ENCODE results near the gene MUC5B.

MUC5B gene

DNA sequence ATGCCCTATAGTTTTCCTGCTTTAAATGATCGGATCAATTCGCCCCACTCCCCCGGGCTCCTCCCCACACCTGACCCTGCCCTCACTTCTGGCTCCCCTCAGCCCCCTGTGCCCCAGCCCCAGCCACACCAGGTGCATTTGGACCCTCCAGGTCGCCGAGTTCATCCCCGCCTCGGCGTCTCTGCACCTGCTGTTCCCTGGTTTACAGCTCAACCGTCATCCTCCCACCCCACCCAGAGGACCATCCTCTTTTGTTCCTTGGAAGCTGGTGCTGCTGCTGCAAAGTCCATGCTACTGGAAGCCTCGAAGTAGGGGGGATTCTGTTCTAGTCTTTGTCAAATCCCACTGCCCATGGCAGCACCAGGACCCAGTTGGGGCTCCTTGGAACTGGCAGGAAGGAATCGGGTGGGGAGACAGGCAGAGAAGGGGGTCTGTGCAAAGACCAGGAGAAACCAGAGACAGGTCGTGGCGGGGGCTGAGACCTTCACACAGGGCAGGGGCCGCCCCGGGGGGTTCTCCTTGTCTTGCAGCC lies 4.5 kb upstream of the MUC5B start:
- H3K4me3 ChIP-seq (replicated peaks; ENCODE audit: low read depth, low read length), result no peak overlapping the region

DNA sequence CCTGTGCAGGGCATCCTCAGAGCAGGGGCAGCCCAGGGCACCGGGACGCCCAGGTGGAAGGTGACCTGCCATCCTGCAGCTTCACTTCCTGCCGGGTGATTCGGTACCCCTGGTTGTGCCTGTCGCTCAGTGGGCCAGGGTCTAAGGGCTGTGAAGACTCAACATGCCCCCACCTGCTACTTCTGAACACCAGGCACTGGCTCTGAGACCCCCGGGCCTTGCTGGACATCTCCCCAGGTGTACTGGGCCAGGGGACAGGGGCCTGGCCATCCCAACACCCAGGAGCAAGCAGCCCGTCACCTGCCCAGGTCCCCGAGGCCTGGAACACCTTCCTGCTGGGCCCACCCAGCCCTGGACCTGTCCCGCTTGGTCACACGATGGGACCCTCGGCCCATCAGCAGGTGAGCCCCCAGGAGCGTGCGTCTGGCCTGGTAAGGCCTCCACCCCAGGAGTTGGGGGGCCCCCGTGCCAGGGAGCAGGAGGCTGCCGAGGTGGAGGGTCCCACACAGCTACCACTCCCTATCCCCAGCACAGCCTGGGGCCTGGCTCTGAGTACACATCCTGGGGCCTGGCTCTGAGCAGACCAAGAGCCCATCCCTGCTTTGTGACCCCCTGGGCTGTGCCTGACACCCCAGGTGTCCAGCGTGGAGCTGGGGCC lies 3.9 kb upstream of the MUC5B start:
- TF ChIP-seq, protein P1, sequence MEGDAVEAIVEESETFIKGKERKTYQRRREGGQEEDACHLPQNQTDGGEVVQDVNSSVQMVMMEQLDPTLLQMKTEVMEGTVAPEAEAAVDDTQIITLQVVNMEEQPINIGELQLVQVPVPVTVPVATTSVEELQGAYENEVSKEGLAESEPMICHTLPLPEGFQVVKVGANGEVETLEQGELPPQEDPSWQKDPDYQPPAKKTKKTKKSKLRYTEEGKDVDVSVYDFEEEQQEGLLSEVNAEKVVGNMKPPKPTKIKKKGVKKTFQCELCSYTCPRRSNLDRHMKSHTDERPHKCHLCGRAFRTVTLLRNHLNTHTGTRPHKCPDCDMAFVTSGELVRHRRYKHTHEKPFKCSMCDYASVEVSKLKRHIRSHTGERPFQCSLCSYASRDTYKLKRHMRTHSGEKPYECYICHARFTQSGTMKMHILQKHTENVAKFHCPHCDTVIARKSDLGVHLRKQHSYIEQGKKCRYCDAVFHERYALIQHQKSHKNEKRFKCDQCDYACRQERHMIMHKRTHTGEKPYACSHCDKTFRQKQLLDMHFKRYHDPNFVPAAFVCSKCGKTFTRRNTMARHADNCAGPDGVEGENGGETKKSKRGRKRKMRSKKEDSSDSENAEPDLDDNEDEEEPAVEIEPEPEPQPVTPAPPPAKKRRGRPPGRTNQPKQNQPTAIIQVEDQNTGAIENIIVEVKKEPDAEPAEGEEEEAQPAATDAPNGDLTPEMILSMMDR (IDR thresholded peaks at IDR 0.05; ENCODE audit: low read length, missing control alignments), result no peak
- no peak for DNase-seq (ENCODE audit: low read depth)
- no peak overlapping the region for H3K4me3 ChIP-seq (replicated peaks; ENCODE audit: low read depth, low read length)

More for the DNA sequence above, 4.5 kb upstream of the MUC5B start:
- TF ChIP-seq, protein P1 (IDR thresholded peaks at IDR 0.05; ENCODE audit: low read length, missing control alignments), result no peak
- no peak for DNase-seq (ENCODE audit: low read depth)

DNA sequence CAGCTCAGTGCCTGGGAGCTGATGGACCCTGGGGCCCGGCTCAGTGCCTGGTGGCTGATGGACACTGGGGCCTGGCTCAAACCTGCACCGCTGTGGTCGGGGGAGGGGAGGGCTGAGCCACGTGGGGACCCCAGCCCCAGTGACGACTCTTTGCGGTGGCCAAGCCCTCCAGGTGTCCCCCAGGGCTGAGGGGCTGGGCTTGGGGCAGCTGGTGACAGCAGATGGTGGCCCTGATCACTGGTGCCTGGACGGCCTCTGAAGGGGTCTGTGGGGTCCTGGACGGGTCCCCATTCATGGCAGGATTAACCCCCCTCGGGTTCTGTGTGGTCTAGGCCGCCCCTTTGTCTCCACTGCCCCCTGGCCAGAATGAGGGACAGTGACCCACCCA lies 3.4 kb upstream of the MUC5B start:
- no peak overlapping the region for H3K4me3 ChIP-seq (replicated peaks; ENCODE audit: low read depth, low read length)
- TF ChIP-seq, protein P1 (IDR thresholded peaks at IDR 0.05; ENCODE audit: low read length, missing control alignments), result no peak
- DNase-seq (ENCODE audit: low read depth), result no peak

DNA sequence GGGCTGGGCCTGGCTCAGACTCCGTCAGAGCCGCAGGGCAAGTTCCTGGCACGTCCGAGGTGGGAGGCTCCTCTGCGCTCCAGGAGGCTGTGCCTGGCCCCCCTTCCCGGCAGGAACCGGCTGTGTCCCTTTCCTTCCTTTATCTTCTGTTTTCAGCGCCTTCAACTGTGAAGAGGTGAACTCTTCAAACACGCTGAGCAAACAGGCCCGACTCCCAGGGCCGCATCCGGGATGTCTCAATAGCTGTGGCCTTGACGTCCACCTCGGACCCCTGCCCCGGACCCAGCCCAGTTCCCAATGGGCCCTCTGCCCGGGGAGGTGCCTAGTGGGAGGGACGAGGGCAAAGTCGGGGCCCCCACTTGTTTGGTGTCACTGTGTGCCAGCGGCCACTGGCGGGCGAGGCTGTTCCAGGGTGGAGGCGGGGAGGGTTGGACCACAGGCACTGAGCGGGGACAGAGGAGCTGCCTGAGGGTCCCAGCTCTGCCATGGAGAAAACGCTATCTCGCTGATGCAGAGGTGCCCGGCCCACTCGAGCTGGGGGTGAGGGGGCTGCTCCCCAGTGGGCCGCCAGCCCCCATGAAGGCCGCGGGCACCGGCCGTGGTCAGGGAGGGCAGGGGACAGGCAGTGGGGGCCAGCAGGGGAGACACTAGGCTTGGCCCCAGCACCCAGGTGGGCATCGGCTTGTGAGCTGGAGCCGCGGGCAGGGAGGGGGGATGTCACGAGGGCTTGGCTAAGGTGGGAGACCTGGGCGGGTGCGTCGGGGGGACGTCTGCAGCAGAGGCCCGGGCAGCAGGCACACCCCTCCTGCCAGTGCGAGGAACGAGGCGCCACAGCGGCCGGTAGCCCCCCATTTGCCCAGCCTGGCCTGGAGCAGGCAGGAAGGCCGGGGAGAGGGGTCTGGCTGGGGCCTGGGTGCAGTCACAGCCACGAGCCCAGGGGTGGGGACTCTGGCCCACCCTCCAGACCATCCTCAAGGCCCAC lies 2.7 kb upstream of the MUC5B start:
- no peak overlapping the region for H3K4me3 ChIP-seq (replicated peaks; ENCODE audit: low read depth, low read length)
- TF ChIP-seq, protein P1 (IDR thresholded peaks at IDR 0.05; ENCODE audit: low read length, missing control alignments), result no peak
- DNase-seq (ENCODE audit: low read depth), result peak; percentile 16

DNA sequence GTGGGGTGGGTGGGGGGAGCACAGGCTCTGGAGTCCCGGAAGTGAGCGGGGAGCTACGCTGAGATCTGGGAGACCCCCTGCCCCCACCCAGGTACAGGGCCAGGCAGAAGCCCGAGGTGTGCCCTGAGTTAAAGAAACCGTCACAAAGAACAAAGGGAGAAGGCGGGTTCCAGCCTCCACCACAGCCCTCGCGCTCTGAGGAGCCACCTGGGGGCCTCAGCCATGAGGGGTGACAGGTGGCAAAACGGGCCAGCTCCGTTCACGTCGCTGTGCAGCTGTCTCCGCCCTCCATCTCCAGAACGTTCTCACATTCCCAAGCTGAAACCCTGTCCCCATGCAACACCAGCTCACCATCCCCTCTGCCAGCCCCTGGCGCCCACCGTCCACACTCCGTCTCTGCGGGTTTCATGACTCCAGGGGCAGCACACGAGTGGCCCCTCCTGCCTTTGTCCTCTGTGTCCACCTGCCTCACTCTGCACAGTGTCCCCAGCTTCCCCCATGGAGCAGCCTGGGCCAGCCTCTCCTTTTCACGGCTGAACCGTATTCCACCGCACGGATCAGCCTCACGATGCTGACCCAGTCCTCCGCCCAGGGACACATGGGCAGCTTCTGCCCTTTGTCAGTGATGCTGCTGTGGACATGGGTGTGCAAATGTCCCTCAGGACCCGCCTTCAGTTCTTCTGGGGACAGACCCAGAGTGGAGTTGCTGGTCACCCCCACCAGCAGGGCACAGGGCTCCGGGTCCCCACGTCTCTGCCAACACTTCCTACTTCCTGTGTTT lies 1.7 kb upstream of the MUC5B start:
- TF ChIP-seq, protein P1 (IDR thresholded peaks at IDR 0.05; ENCODE audit: low read length, missing control alignments), result no peak
- DNase-seq (ENCODE audit: low read depth), result no peak
- no peak overlapping the region for H3K4me3 ChIP-seq (replicated peaks; ENCODE audit: low read depth, low read length)

DNA sequence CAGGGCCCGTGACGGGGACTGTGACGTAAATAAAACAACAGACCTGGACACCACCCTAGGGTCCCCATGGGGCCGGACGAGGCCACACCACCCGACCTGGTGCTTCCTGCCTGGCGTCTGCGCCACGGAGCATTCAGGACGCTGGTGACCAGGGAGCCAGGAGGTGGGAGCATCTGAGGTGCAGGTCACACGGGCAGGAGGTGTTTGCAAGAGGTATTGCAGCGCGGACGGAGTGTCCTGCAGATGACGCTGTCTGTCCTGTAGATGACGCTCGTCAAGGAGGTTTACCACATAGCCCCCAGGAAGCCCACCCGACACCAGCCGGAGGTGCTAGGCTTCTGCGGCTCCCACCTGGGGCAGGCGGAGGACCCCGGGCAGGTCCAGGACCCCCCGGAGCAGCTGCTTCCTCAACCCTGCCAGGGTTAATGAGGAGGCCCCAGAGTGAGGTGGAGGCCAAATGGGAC lies 986 bp upstream of the MUC5B start:
- H3K4me3 ChIP-seq (replicated peaks; ENCODE audit: low read depth, low read length), result no peak overlapping the region
- no peak for DNase-seq (ENCODE audit: low read depth)
- TF ChIP-seq, protein P1 (IDR thresholded peaks at IDR 0.05; ENCODE audit: low read length, missing control alignments), result no peak

Measured in fibroblast of pulmonary artery (primary cell).